Muscle layer of duodenum (tissue), 2 donors: ENCODE results near the gene FOXA2.
"Not testable (repeated sequence)": the region's sequence is repeated elsewhere in the genome, so short reads cannot be mapped to it uniquely, and the experiment has no call there.

Experiments
- H3K27ac ChIP-seq: one replicate; pipeline ENCODE4 v1.7.0; 2013; ENCODE audit warnings: mild to moderate bottlenecking, low read length
- H3K27me3 ChIP-seq: one replicate; pipeline ENCODE4 v1.7.0; 2013; ENCODE audit warnings: low read depth, mild to moderate bottlenecking, control low read depth, low read length
- H3K36me3 ChIP-seq, 2 donors: one replicate each; pipeline ENCODE4 v1.7.0; 2013; ENCODE audit warnings: low read length in 2 of 2, control low read depth in 1 of 2, mild to moderate bottlenecking in 1 of 2; ENCODE audit not compliant: insufficient read depth in 2 of 2, control insufficient read depth in 1 of 2
- H3K4me1 ChIP-seq, 2 donors: one replicate each; pipeline ENCODE4 v1.7.0; 2013; ENCODE audit warnings: low read length in 2 of 2, mild to moderate bottlenecking in 2 of 2, control low read depth in 1 of 2, moderate library complexity in 1 of 2; ENCODE audit not compliant: insufficient read depth in 2 of 2, control insufficient read depth in 1 of 2
- H3K4me3 ChIP-seq, 2 donors: one replicate each; pipeline ENCODE4 v1.7.0; 2013; ENCODE audit warnings: low read length in 2 of 2, low read depth in 1 of 2, mild to moderate bottlenecking in 1 of 2
- H3K9me3 ChIP-seq, 2 donors: one replicate each; pipeline ENCODE4 v1.7.0; 2013; ENCODE audit warnings: low read length in 2 of 2, control low read depth in 1 of 2, mild to moderate bottlenecking in 1 of 2; ENCODE audit not compliant: control insufficient read depth in 1 of 2
- donor health status: healthy.

FOXA2 gene

GRCh38 chr20:22611636-22612035 is 27.3 kb upstream of the FOXA2 start:
- H3K9me3 ChIP-seq: no peaks in the 10 kb centered on the region
- H3K4me1 ChIP-seq: no peaks in the 10 kb centered on the region
- no peak overlapping the region for H3K27ac ChIP-seq
- no peaks in the 10 kb centered on the region for H3K36me3 ChIP-seq
- no peaks in the 10 kb centered on the region for H3K27me3 ChIP-seq
- no peak overlapping the region for H3K4me3 ChIP-seq

- no peaks in the 10 kb centered on the region for H3K36me3 ChIP-seq
Observed at GRCh38 chr20:22607695-22608094, 23.3 kb upstream of the FOXA2 start.

GRCh38 chr20:22604815-22605214 is 20.4 kb upstream of the FOXA2 start:
- H3K27me3 ChIP-seq: no peaks in the 10 kb centered on the region
- H3K4me1 ChIP-seq: no peaks in the 10 kb centered on the region
- no peak overlapping the region for H3K27ac ChIP-seq
- H3K9me3 ChIP-seq: no peaks in the 10 kb centered on the region
- no peak overlapping the region for H3K4me3 ChIP-seq
- H3K36me3 ChIP-seq: no peaks in the 10 kb centered on the region

More at GRCh38 chr20:22607695-22608094, 23.3 kb upstream of the FOXA2 start:
- no peaks in the 10 kb centered on the region for H3K4me1 ChIP-seq
- H3K27ac ChIP-seq: no peak overlapping the region
- no peaks in the 10 kb centered on the region for H3K9me3 ChIP-seq
- no peak overlapping the region for H3K4me3 ChIP-seq
- no peaks in the 10 kb centered on the region for H3K27me3 ChIP-seq

GRCh38 chr20:22601361-22602141 is 17.2 kb upstream of the FOXA2 start:
- Histone ChIP-seq H3K9me3 (no peaks in the 10 kb centered on the region), H3K27me3 (no peaks in the 10 kb centered on the region), H3K36me3 (no peaks in the 10 kb centered on the region), H3K4me3 (no peak overlapping the region), H3K27ac (no peak overlapping the region), H3K4me1 (no peaks in the 10 kb centered on the region)

GRCh38 chr20:22599258-22599657 is 14.9 kb upstream of the FOXA2 start:
- not testable (repeated sequence) for H3K9me3 ChIP-seq, H3K27me3 ChIP-seq, H3K27ac ChIP-seq

GRCh38 chr20:22597303-22597702 is 12.9 kb upstream of the FOXA2 start:
- H3K4me3 ChIP-seq: no peak overlapping the region
- no peaks in the 10 kb centered on the region for H3K27me3 ChIP-seq
- no peaks in the 10 kb centered on the region for H3K36me3 ChIP-seq
- H3K9me3 ChIP-seq: no peaks in the 10 kb centered on the region
- no peak overlapping the region for H3K27ac ChIP-seq
- H3K4me1 ChIP-seq: no peaks in the 10 kb centered on the region

More at GRCh38 chr20:22599258-22599657, 14.9 kb upstream of the FOXA2 start:
- not testable (repeated sequence) for H3K4me3 ChIP-seq, H3K4me1 ChIP-seq, H3K36me3 ChIP-seq

GRCh38 chr20:22590662-22591061 is 6.3 kb upstream of the FOXA2 start:
- no peak overlapping the region for H3K4me3 ChIP-seq
- H3K9me3 ChIP-seq: no peaks in the 10 kb centered on the region
- peaks cover 0 to 9% of the 10 kb centered on the region in 2 donors for H3K4me1 ChIP-seq
- peaks cover 24% of the 10 kb centered on the region for H3K27me3 ChIP-seq
- H3K27ac ChIP-seq: no peak overlapping the region
- H3K36me3 ChIP-seq: no peaks in the 10 kb centered on the region

GRCh38 chr20:22586645-22587310 is 2.4 kb upstream of the FOXA2 start:
- no peaks in the 10 kb centered on the region for H3K9me3 ChIP-seq

GRCh38 chr20:22585786-22586493 is 1.6 kb upstream of the FOXA2 start:
- H3K9me3 ChIP-seq: no peaks in the 10 kb centered on the region
- peaks cover 3 to 36% of the 10 kb centered on the region in 2 donors for H3K4me1 ChIP-seq
- no peaks in the 10 kb centered on the region for H3K36me3 ChIP-seq
- no peak overlapping the region for H3K4me3 ChIP-seq
- no peak overlapping the region for H3K27ac ChIP-seq
- peaks cover 47% of the 10 kb centered on the region for H3K27me3 ChIP-seq

More at GRCh38 chr20:22586645-22587310, 2.4 kb upstream of the FOXA2 start:
- Histone ChIP-seq H3K4me3 (no peak overlapping the region), H3K36me3 (no peaks in the 10 kb centered on the region), H3K4me1 (peaks cover 3 to 36% of the 10 kb centered on the region in 2 donors), H3K27ac (no peak overlapping the region), H3K27me3 (peaks cover 40% of the 10 kb centered on the region)

GRCh38 chr20:22584922-22585785 is 782 bp upstream of the FOXA2 start:
- peaks cover 50% of the 10 kb centered on the region for H3K27me3 ChIP-seq
- H3K27ac ChIP-seq: no peak overlapping the region
- no peak overlapping the region for H3K4me3 ChIP-seq
- peaks cover 3 to 36% of the 10 kb centered on the region in 2 donors for H3K4me1 ChIP-seq
- H3K36me3 ChIP-seq: no peaks in the 10 kb centered on the region
- H3K9me3 ChIP-seq: no peaks in the 10 kb centered on the region
